DND-41 (cell line): ENCODE results near the gene PLEKHG5.

Experiments
- CTCF ChIP-seq: IDR thresholded peaks from 2 replicates; pipeline ENCODE4 v1.5.1; 2012; ENCODE audit warnings: borderline replicate concordance, low read length, moderate library complexity, mild to moderate bottlenecking; ENCODE audit not compliant: poor library complexity, severe bottlenecking; ENCODE audit errors: extremely low read depth
- EZH2 ChIP-seq: IDR thresholded peaks from 3 replicates; pipeline ENCODE4 v1.6.1; 2012; ENCODE audit warnings: borderline replicate concordance, low read depth, mild to moderate bottlenecking, moderate library complexity, low read length, inconsistent platforms; ENCODE audit not compliant: severe bottlenecking

DNA sequence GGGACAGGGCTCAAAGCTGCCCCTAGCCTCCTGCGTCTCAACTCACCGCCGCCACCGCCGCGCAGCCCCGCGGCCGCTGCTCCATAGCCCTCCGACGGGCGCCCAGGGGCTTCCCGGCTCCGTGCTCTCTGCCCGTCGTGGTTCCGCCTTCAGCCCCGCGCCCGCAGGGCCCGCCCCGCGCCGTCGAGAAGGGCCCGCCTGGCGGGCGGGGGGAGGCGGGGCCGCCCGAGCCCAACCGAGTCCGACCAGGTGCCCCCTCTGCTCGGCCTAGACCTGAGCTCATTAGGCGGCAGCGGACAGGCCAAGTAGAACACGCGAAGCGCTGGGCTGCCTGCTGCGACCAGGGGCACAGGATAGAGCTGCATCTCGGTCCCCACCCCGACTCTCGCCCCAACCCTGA is 25.4 kb downstream of the PLEKHG5 start, which contains the start of gene TNFRSF25:
- TF ChIP-seq CTCF (no peak), EZH2 (no peak)
